ENCODE data around the gene RNLS.

GRCh38 chr10:88333248-88333630 is 249.9 kb downstream of the RNLS start:
- no peak for TF ChIP-seq POLR2AphosphoS5 (IDR thresholded peaks at IDR 0.05)
- TF ChIP-seq, protein P1, sequence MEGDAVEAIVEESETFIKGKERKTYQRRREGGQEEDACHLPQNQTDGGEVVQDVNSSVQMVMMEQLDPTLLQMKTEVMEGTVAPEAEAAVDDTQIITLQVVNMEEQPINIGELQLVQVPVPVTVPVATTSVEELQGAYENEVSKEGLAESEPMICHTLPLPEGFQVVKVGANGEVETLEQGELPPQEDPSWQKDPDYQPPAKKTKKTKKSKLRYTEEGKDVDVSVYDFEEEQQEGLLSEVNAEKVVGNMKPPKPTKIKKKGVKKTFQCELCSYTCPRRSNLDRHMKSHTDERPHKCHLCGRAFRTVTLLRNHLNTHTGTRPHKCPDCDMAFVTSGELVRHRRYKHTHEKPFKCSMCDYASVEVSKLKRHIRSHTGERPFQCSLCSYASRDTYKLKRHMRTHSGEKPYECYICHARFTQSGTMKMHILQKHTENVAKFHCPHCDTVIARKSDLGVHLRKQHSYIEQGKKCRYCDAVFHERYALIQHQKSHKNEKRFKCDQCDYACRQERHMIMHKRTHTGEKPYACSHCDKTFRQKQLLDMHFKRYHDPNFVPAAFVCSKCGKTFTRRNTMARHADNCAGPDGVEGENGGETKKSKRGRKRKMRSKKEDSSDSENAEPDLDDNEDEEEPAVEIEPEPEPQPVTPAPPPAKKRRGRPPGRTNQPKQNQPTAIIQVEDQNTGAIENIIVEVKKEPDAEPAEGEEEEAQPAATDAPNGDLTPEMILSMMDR (IDR thresholded peaks at IDR 0.05), result no peak
